Naive thymus-derived CD4-positive, alpha-beta T cell (primary cell): ENCODE results near the gene SYNDIG1. TPM values are rescaled to one million over a fixed set of nuclear protein-coding genes. Genes with fewer than 3 reads are reported as not detected.

ENCODE experiments used
- ATAC-seq: fragments of 150-1000 bp; cut with Tn5 transposase; 2 replicates; pipeline ENCODE4 v1.10.0; 2021; ENCODE audit warnings: mild to moderate bottlenecking, moderate library complexity
- CTCF ChIA-PET: fragments of 350-600 bp; sonication (Branson Sonifier 250); formaldehyde crosslinking; loops from one replicate; lab custom pipeline; 2021; ENCODE audit warnings: antibody characterized with exemption; lab: Charles Lee
- POLR2A ChIA-PET: fragments of 350-600 bp; sonication (Branson Sonifier 250); formaldehyde crosslinking; loops from one replicate; lab custom pipeline; 2021; ENCODE audit warnings: antibody characterized with exemption, inconsistent platforms; lab: Charles Lee
- DNase-seq, 9 donors: peaks; one replicate each; pipeline versions ENCODE4 v3.0.0 to v3.0.0-alpha.2; 2020 to 2022; ENCODE audit warnings: mixed read lengths in 1 of 9
- H3K27ac ChIP-seq: one replicate; pipeline ENCODE4 v1.7.0; 2013; ENCODE audit warnings: mild to moderate bottlenecking, low read depth, low read length, moderate library complexity
- H3K27me3 ChIP-seq, 2 donors: one replicate each; pipeline ENCODE4 v1.7.0; 2013; ENCODE audit warnings: low read length in 2 of 2, mild to moderate bottlenecking in 2 of 2, moderate library complexity in 2 of 2; ENCODE audit not compliant: control insufficient read depth in 2 of 2, insufficient read depth in 2 of 2
- H3K36me3 ChIP-seq, 3 experiments: 1 replicate in 2 of 3; 2 replicates in 1 of 3; pipeline ENCODE4 v1.7.0; 2013; ENCODE audit warnings: low read length in 3 of 3, mild to moderate bottlenecking in 3 of 3, moderate library complexity in 1 of 3; ENCODE audit not compliant: insufficient read depth in 3 of 3, control insufficient read depth in 2 of 3
- H3K4me1 ChIP-seq, 2 donors: one replicate each; pipeline ENCODE4 v1.7.0; 2013; ENCODE audit warnings: low read length in 2 of 2, mild to moderate bottlenecking in 2 of 2, moderate library complexity in 1 of 2; ENCODE audit not compliant: control insufficient read depth in 2 of 2, insufficient read depth in 2 of 2
- H3K4me3 ChIP-seq: 2 replicates; pipeline ENCODE4 v1.7.0; 2013; ENCODE audit warnings: mild to moderate bottlenecking, low read length
- H3K9me3 ChIP-seq, 3 experiments: 1 replicate in 2 of 3; 2 replicates in 1 of 3; pipeline ENCODE4 v1.7.0; 2013; ENCODE audit warnings: low read length in 3 of 3; ENCODE audit not compliant: control insufficient read depth in 2 of 3
- H3K27ac Mint-ChIP-seq, 9 donors: one replicate each; pipeline ENCODE4 v1.8.0; 2020 to 2022; ENCODE audit warnings: mixed read lengths in 9 of 9, mild to moderate bottlenecking in 8 of 9, moderate library complexity in 5 of 9, inconsistent platforms in 2 of 9
- H3K27me3 Mint-ChIP-seq, 5 donors: one replicate each; pipeline ENCODE4 v1.8.0; 2021 to 2022; ENCODE audit warnings: mixed read lengths in 5 of 5, mild to moderate bottlenecking in 1 of 5
- H3K36me3 Mint-ChIP-seq, 5 donors: one replicate each; pipeline ENCODE4 v1.8.0; 2020 to 2022; ENCODE audit warnings: mixed read lengths in 5 of 5, mild to moderate bottlenecking in 3 of 5, inconsistent platforms in 1 of 5
- H3K4me1 Mint-ChIP-seq, 7 donors: one replicate each; pipeline ENCODE4 v1.8.0; 2020 to 2022; ENCODE audit warnings: mixed read lengths in 7 of 7, mild to moderate bottlenecking in 3 of 7, inconsistent platforms in 1 of 7
- H3K4me3 Mint-ChIP-seq, 10 donors: one replicate each; pipeline ENCODE4 v1.8.0; 2020 to 2022; ENCODE audit warnings: mild to moderate bottlenecking in 10 of 10, mixed read lengths in 10 of 10, moderate library complexity in 6 of 10, inconsistent platforms in 2 of 10
- H3K9me3 Mint-ChIP-seq, 11 donors: one replicate each; pipeline ENCODE4 v1.8.0; 2020 to 2022; ENCODE audit warnings: mixed read lengths in 11 of 11, mild to moderate bottlenecking in 4 of 11, inconsistent platforms in 1 of 11, moderate library complexity in 1 of 11
- intact Hi-C, 2 donors: fragments of 100-400 bp; cut with micrococcal nuclease; formaldehyde crosslinking; loops; one replicate each; pipeline ENCODE4 v1.15.1; 2023
- polyA plus RNA-seq, 2 donors: library from polyadenylated mRNA; unstranded; fragments of 300-500 nt; fragmentation: Illumina TruSeq; gene quantifications; one replicate each; pipeline ENCODE4 v1.2.3, GENCODE V29; 2021
- total RNA-seq, 6 experiments: library from RNA in 5 of 6; stranded (reverse) in 5 of 6; gene quantifications; 1 replicate in 5 of 6; 2 replicates in 1 of 6; pipeline ENCODE4 v1.2.3 and lab custom pipeline; 2021 to 2026

Gene SYNDIG1
- total and polyA plus RNA-seq, 7 experiments from 2014 or later: not detected

- no peaks in the 10 kb centered on the region for H3K4me1 ChIP-seq
- no peak for DNase-seq
- H3K27ac Mint-ChIP-seq: no peak overlapping the region
- ChIA-PET POLR2A (no interaction called here), CTCF (no interaction called here)
- H3K27me3 ChIP-seq: no peaks in the 10 kb centered on the region
- H3K27me3 Mint-ChIP-seq: peaks cover 8 to 37% (median 16%) of the 10 kb centered on the region in 5 donors
- H3K4me3 ChIP-seq: no peak overlapping the region
- no peaks in the 10 kb centered on the region for H3K9me3 ChIP-seq
- no peak overlapping the region for H3K27ac ChIP-seq
- intact Hi-C loops: no loop called here
- no peak for ATAC-seq
- no peaks in the 10 kb centered on the region for H3K4me1 Mint-ChIP-seq
- no peaks in the 10 kb centered on the region for H3K36me3 ChIP-seq
- H3K36me3 Mint-ChIP-seq: no peaks in the 10 kb centered on the region
- no peak overlapping the region for H3K4me3 Mint-ChIP-seq
- H3K9me3 Mint-ChIP-seq: no peaks in the 10 kb centered on the region
Measured at GRCh38 chr20:24479106-24479505, 9.7 kb downstream of the SYNDIG1 start.

GRCh38 chr20:24479595-24479994 lies 10.2 kb downstream of the SYNDIG1 start:
- peaks cover 5 to 32% (median 14%) of the 10 kb centered on the region in 5 donors for H3K27me3 Mint-ChIP-seq
- DNase-seq (no peak), ATAC-seq (no peak)
- CTCF ChIA-PET: no interaction called here
- no peaks in the 10 kb centered on the region for H3K36me3 ChIP-seq
- no peak overlapping the region for H3K4me3 ChIP-seq
- POLR2A ChIA-PET: no interaction called here
- H3K36me3 Mint-ChIP-seq: no peaks in the 10 kb centered on the region
- no peaks in the 10 kb centered on the region for H3K4me1 Mint-ChIP-seq
- no peak overlapping the region for H3K27ac ChIP-seq
- no peaks in the 10 kb centered on the region for H3K27me3 ChIP-seq
- no peak overlapping the region for H3K4me3 Mint-ChIP-seq
- no peaks in the 10 kb centered on the region for H3K4me1 ChIP-seq
- intact Hi-C loops: no loop called here
- no peak overlapping the region for H3K27ac Mint-ChIP-seq
- H3K9me3 ChIP-seq: no peaks in the 10 kb centered on the region
- no peaks in the 10 kb centered on the region for H3K9me3 Mint-ChIP-seq

- DNase-seq (no peak), ATAC-seq (no peak)
- intact Hi-C loops: no loop called here
- H3K27me3 ChIP-seq: no peaks in the 10 kb centered on the region
- no peaks in the 10 kb centered on the region for H3K36me3 ChIP-seq
- H3K36me3 Mint-ChIP-seq: no peaks in the 10 kb centered on the region
- H3K27ac ChIP-seq: no peak overlapping the region
- peaks cover 0 to 26% (median 8%) of the 10 kb centered on the region in 5 donors for H3K27me3 Mint-ChIP-seq
- H3K4me3 ChIP-seq: no peak overlapping the region
- H3K9me3 ChIP-seq: no peaks in the 10 kb centered on the region
- no peaks in the 10 kb centered on the region for H3K9me3 Mint-ChIP-seq
- CTCF ChIA-PET: no interaction called here
- H3K4me1 Mint-ChIP-seq: no peaks in the 10 kb centered on the region
- no peak overlapping the region for H3K4me3 Mint-ChIP-seq
- H3K27ac Mint-ChIP-seq: no peak overlapping the region
- POLR2A ChIA-PET: no interaction called here
- no peaks in the 10 kb centered on the region for H3K4me1 ChIP-seq
Measured at GRCh38 chr20:24480509-24480908, 11.1 kb downstream of the SYNDIG1 start.

- peaks cover 0 to 20% (median 8%) of the 10 kb centered on the region in 5 donors for H3K27me3 Mint-ChIP-seq
- ChIA-PET POLR2A (no interaction called here), CTCF (no interaction called here)
- H3K36me3 Mint-ChIP-seq: no peaks in the 10 kb centered on the region
- H3K4me3 Mint-ChIP-seq: no peak overlapping the region
- no peaks in the 10 kb centered on the region for H3K9me3 Mint-ChIP-seq
- H3K27me3 ChIP-seq: no peaks in the 10 kb centered on the region
- intact Hi-C loops: no loop called here
- H3K27ac ChIP-seq: no peak overlapping the region
- ATAC-seq (no peak), DNase-seq (no peak)
- H3K4me3 ChIP-seq: no peak overlapping the region
- no peaks in the 10 kb centered on the region for H3K9me3 ChIP-seq
- no peaks in the 10 kb centered on the region for H3K36me3 ChIP-seq
- H3K4me1 ChIP-seq: no peaks in the 10 kb centered on the region
- H3K4me1 Mint-ChIP-seq: no peaks in the 10 kb centered on the region
- H3K27ac Mint-ChIP-seq: no peak overlapping the region
Measured at GRCh38 chr20:24481173-24481572, 11.7 kb downstream of the SYNDIG1 start.

GRCh38 chr20:24483435-24484080 lies 14.1 kb downstream of the SYNDIG1 start:
- Histone ChIP-seq H3K4me3 (no peak overlapping the region), H3K36me3 (no peaks in the 10 kb centered on the region), H3K27me3 (no peaks in the 10 kb centered on the region), H3K27ac (no peak overlapping the region), H3K4me1 (no peaks in the 10 kb centered on the region), H3K9me3 (no peaks in the 10 kb centered on the region)
- no peaks in the 10 kb centered on the region for H3K4me1 Mint-ChIP-seq
- H3K27ac Mint-ChIP-seq: no peak overlapping the region
- intact Hi-C loops: no loop called here
- no peaks in the 10 kb centered on the region for H3K9me3 Mint-ChIP-seq
- no peaks in the 10 kb centered on the region for H3K36me3 Mint-ChIP-seq
- no peak for ATAC-seq
- DNase-seq: no peak
- POLR2A ChIA-PET: no interaction called here
- H3K4me3 Mint-ChIP-seq: no peak overlapping the region
- CTCF ChIA-PET: no interaction called here
- H3K27me3 Mint-ChIP-seq: peaks cover 0 to 14% (median 5%) of the 10 kb centered on the region in 5 donors

- Histone ChIP-seq H3K36me3 (no peaks in the 10 kb centered on the region), H3K9me3 (no peaks in the 10 kb centered on the region), H3K27me3 (no peaks in the 10 kb centered on the region), H3K27ac (no peak overlapping the region), H3K4me1 (no peaks in the 10 kb centered on the region), H3K4me3 (no peak overlapping the region)
- ATAC-seq (no peak), DNase-seq (no peak)
- intact Hi-C loops: no loop called here
- H3K4me3 Mint-ChIP-seq: no peak overlapping the region
- no peaks in the 10 kb centered on the region for H3K9me3 Mint-ChIP-seq
- no peak overlapping the region for H3K27ac Mint-ChIP-seq
- POLR2A ChIA-PET: no interaction called here
- no peaks in the 10 kb centered on the region for H3K36me3 Mint-ChIP-seq
- CTCF ChIA-PET: no interaction called here
- H3K27me3 Mint-ChIP-seq: peaks cover 0 to 14% (median 5%) of the 10 kb centered on the region in 5 donors
- H3K4me1 Mint-ChIP-seq: no peaks in the 10 kb centered on the region
Measured at GRCh38 chr20:24484081-24484450, 14.6 kb downstream of the SYNDIG1 start.

GRCh38 chr20:24485981-24486380 lies 16.6 kb downstream of the SYNDIG1 start:
- POLR2A ChIA-PET: no interaction called here
- no peaks in the 10 kb centered on the region for H3K27me3 ChIP-seq
- Mint-ChIP-seq H3K4me1 (no peaks in the 10 kb centered on the region), H3K27me3 (peaks cover 0 to 4% (median 0%) of the 10 kb centered on the region in 5 donors), H3K36me3 (no peaks in the 10 kb centered on the region), H3K9me3 (no peaks in the 10 kb centered on the region), H3K4me3 (no peak overlapping the region), H3K27ac (no peak overlapping the region)
- H3K4me1 ChIP-seq: no peaks in the 10 kb centered on the region
- ATAC-seq (no peak), DNase-seq (no peak)
- no peaks in the 10 kb centered on the region for H3K9me3 ChIP-seq
- CTCF ChIA-PET: no interaction called here
- H3K36me3 ChIP-seq: no peaks in the 10 kb centered on the region
- no peak overlapping the region for H3K4me3 ChIP-seq
- H3K27ac ChIP-seq: no peak overlapping the region
- intact Hi-C loops: no loop called here
